HG02759 (cell line): ENCODE results near the gene SH3GL3.

Source experiments
- ATAC-seq: cut with Tn5 transposase; IDR thresholded peaks from one replicate; pipeline ENCODE4 v1.9.1; 2021; ENCODE audit warnings: mild to moderate bottlenecking, moderate library complexity; ENCODE audit not compliant: unreplicated experiment

The SH3GL3 gene

GRCh38 chr15:83561661-83562060, 114.5 kb downstream of the SH3GL3 start:
- no peak for ATAC-seq

GRCh38 chr15:83565138-83565537, 118.0 kb downstream of the SH3GL3 start:
- no peak for ATAC-seq

GRCh38 chr15:83565553-83566159, 118.5 kb downstream of the SH3GL3 start:
- ATAC-seq = no peak

GRCh38 chr15:83567318-83567717, 120.2 kb downstream of the SH3GL3 start:
- no peak for ATAC-seq

GRCh38 chr15:83569341-83569740, 122.2 kb downstream of the SH3GL3 start:
- no peak for ATAC-seq

- ATAC-seq = no peak
Measured at GRCh38 chr15:83570756-83571155, 123.6 kb downstream of the SH3GL3 start.

GRCh38 chr15:83571820-83572707, 124.9 kb downstream of the SH3GL3 start:
- ATAC-seq = no peak

- no peak for ATAC-seq
Measured at GRCh38 chr15:83574345-83574744, 127.2 kb downstream of the SH3GL3 start.

- no peak for ATAC-seq
Measured at GRCh38 chr15:83578691-83579090, 131.6 kb downstream of the SH3GL3 start.

GRCh38 chr15:83581381-83581780, 134.2 kb downstream of the SH3GL3 start:
- no peak for ATAC-seq

- ATAC-seq = no peak
Measured at GRCh38 chr15:83582381-83582780, 135.2 kb downstream of the SH3GL3 start.

- ATAC-seq = no peak
Measured at GRCh38 chr15:83585601-83586335, 138.6 kb downstream of the SH3GL3 start.

GRCh38 chr15:83587091-83587490, 139.9 kb downstream of the SH3GL3 start:
- ATAC-seq = no peak

GRCh38 chr15:83588441-83588840, 141.3 kb downstream of the SH3GL3 start:
- ATAC-seq = no peak

GRCh38 chr15:83592370-83593040, 145.4 kb downstream of the SH3GL3 start:
- ATAC-seq = no peak

GRCh38 chr15:83595191-83595590, 148.1 kb downstream of the SH3GL3 start:
- ATAC-seq = no peak

- no peak for ATAC-seq
Measured at GRCh38 chr15:83598031-83598430, 150.9 kb downstream of the SH3GL3 start.

- no peak for ATAC-seq
Measured at GRCh38 chr15:83602021-83602420, 154.9 kb downstream of the SH3GL3 start.

GRCh38 chr15:83604549-83604948, 157.4 kb downstream of the SH3GL3 start:
- no peak for ATAC-seq

GRCh38 chr15:83605111-83605945, 158.2 kb downstream of the SH3GL3 start:
- no peak for ATAC-seq
